ENCODE measurements around the gene S1PR2. TPM values are rescaled to one million over a fixed set of nuclear protein-coding genes. Genes with fewer than 3 reads are reported as not detected.

Gene S1PR2
- total RNA-seq, 2 experiments from 2014 or later, result 14.6 to 17.2 TPM

DNA sequence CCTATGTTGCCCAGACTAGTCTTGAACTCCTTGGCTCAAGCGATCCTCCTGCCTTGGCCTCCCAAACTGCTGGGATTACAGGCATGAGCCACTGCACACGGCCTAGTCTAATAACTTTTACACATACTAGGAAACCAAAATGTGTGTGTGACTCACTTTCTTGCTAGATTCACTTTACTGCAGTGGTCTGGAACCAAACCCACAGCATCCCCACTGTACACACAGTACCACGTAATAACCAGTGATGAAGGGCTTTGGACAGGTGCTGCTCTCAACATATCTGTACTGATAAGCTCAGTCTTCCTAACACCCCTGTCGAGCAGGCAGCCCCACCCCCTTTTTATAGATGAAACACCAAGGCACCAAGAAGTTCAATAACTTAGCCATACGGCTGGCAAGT lies 41.5 kb downstream of the S1PR2 start:
- DNase-seq (no peak), ATAC-seq (ENCODE audit: poor library complexity) (no peak)
- Mint-ChIP-seq H3K27ac (peak overlapping the region; percentile 42), H3K9me3 (no peaks in the 10 kb centered on the region), H3K4me1 (ENCODE audit: low read depth) (peaks cover 36% of the 10 kb centered on the region), H3K4me3 (no peak overlapping the region), H3K27me3 (no peaks in the 10 kb centered on the region), H3K36me3 (ENCODE audit: low read depth) (peaks cover 45% of the 10 kb centered on the region)
- intact Hi-C loops (cut with DNase I, micrococcal nuclease), result loop anchor here in 1 of 2 experiments (5.0 kb wide), 1 partner anchor 82 kb away; the partner anchor contains the start of gene PPAN
- Histone ChIP-seq H3K4me1 (ENCODE audit: insufficient read depth, low read length) (peaks cover 61% of the 10 kb centered on the region), H3K27me3 (ENCODE audit: control insufficient read depth in 1 of 2, insufficient read depth in 2 of 2, low read length in 2 of 2) (no peaks in the 10 kb centered on the region), H3K36me3 (ENCODE audit: insufficient read depth, low read length) (peaks cover 52% of the 10 kb centered on the region), H3K9me3 (ENCODE audit: control insufficient read depth in 1 of 2, insufficient read depth in 1 of 2, low read length in 2 of 2) (no peaks in the 10 kb centered on the region), H3K27ac (ENCODE audit: low read depth in 1 of 2, low read length in 2 of 2) (no peak overlapping the region), H3K4me3 (ENCODE audit: low read length) (no peak overlapping the region)
- TF ChIP-seq, protein P1, sequence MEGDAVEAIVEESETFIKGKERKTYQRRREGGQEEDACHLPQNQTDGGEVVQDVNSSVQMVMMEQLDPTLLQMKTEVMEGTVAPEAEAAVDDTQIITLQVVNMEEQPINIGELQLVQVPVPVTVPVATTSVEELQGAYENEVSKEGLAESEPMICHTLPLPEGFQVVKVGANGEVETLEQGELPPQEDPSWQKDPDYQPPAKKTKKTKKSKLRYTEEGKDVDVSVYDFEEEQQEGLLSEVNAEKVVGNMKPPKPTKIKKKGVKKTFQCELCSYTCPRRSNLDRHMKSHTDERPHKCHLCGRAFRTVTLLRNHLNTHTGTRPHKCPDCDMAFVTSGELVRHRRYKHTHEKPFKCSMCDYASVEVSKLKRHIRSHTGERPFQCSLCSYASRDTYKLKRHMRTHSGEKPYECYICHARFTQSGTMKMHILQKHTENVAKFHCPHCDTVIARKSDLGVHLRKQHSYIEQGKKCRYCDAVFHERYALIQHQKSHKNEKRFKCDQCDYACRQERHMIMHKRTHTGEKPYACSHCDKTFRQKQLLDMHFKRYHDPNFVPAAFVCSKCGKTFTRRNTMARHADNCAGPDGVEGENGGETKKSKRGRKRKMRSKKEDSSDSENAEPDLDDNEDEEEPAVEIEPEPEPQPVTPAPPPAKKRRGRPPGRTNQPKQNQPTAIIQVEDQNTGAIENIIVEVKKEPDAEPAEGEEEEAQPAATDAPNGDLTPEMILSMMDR (IDR thresholded peaks at IDR 0.05), result no peak
- ChIA-PET POLR2A (no interaction called here), CTCF (no interaction called here)

DNA sequence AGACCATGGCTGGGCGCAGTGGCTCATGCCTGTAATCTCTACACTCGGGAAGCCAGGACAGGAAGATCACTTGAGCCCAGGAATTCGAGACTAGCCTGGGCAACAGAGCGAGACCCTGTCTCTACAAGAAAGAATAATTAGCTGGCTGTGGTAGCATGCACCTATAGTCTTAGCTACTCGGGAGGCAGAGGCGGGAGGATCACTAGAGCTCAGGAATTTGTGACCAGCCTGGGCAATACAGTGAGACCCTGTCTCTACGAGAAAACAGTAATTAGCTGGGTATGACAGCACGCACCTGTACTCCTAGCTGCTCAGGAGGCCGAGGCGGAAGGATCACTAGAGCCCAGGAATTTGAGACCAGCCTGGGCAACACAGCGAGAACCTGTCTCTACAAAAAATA lies 43.8 kb downstream of the S1PR2 start:
- ChIA-PET POLR2A (no interaction called here), CTCF (no interaction called here)
- no peaks in the 10 kb centered on the region for H3K27me3 Mint-ChIP-seq
- no peak for DNase-seq
- Histone ChIP-seq H3K36me3 (ENCODE audit: insufficient read depth, low read length) (peaks cover 59% of the 10 kb centered on the region), H3K27ac (ENCODE audit: low read depth in 1 of 2, low read length in 2 of 2) (no peak overlapping the region), H3K27me3 (ENCODE audit: control insufficient read depth in 1 of 2, insufficient read depth in 2 of 2, low read length in 2 of 2) (no peaks in the 10 kb centered on the region), H3K9me3 (ENCODE audit: control insufficient read depth in 1 of 2, insufficient read depth in 1 of 2, low read length in 2 of 2) (no peaks in the 10 kb centered on the region), H3K4me1 (ENCODE audit: insufficient read depth, low read length) (peaks cover 44% of the 10 kb centered on the region), H3K4me3 (ENCODE audit: low read length) (no peak overlapping the region)
- TF ChIP-seq, protein P1 (IDR thresholded peaks at IDR 0.05), result no peak
- intact Hi-C loops (cut with DNase I, micrococcal nuclease), result no loop called here
- H3K4me3 Mint-ChIP-seq, result no peak overlapping the region
- no peak for ATAC-seq (ENCODE audit: poor library complexity)
- H3K4me1 Mint-ChIP-seq (ENCODE audit: low read depth), result peaks cover 31% of the 10 kb centered on the region
- H3K27ac Mint-ChIP-seq, result peak overlapping the region; percentile 57
- no peaks in the 10 kb centered on the region for H3K9me3 Mint-ChIP-seq
- H3K36me3 Mint-ChIP-seq (ENCODE audit: low read depth), result peaks cover 47% of the 10 kb centered on the region

- CTCF ChIA-PET, result no interaction called here
- Histone ChIP-seq H3K27ac (ENCODE audit: low read depth in 1 of 2, low read length in 2 of 2) (no peak overlapping the region), H3K4me1 (ENCODE audit: insufficient read depth, low read length) (peaks cover 27% of the 10 kb centered on the region), H3K4me3 (ENCODE audit: low read length) (no peak overlapping the region), H3K9me3 (ENCODE audit: control insufficient read depth in 1 of 2, insufficient read depth in 1 of 2, low read length in 2 of 2) (no peaks in the 10 kb centered on the region), H3K27me3 (ENCODE audit: control insufficient read depth in 1 of 2, insufficient read depth in 2 of 2, low read length in 2 of 2) (no peaks in the 10 kb centered on the region), H3K36me3 (ENCODE audit: insufficient read depth, low read length) (peaks cover 64% of the 10 kb centered on the region)
- ATAC-seq (ENCODE audit: poor library complexity) (no peak), DNase-seq (no peak)
- TF ChIP-seq, protein P1 (IDR thresholded peaks at IDR 0.05), result no peak
- POLR2A ChIA-PET, result interaction anchor here (0.8 kb wide), 1 partner anchor 175 kb away, joined by 3 read pairs; no protein-coding TSS in a partner anchor
- intact Hi-C loops (cut with DNase I, micrococcal nuclease), result no loop called here
- Mint-ChIP-seq H3K27ac (peak overlapping the region; percentile 66), H3K27me3 (no peaks in the 10 kb centered on the region), H3K9me3 (no peaks in the 10 kb centered on the region), H3K4me3 (no peak overlapping the region), H3K4me1 (ENCODE audit: low read depth) (peaks cover 24% of the 10 kb centered on the region), H3K36me3 (ENCODE audit: low read depth) (peaks cover 64% of the 10 kb centered on the region)
Observed at GRCh38 chr19:10184636-10185035, 46.5 kb downstream of the S1PR2 start.

Data from CD4-positive, alpha-beta T cell (primary cell).